PC-9 (cell line): ENCODE results near the gene ALDH4A1.

Experiments used
- EZH2 ChIP-seq: fragments of 200-600 bp; sonication (generic); IDR thresholded peaks from 2 replicates; pipeline ENCODE4 v1.8.0; 2017; ENCODE audit warnings: antibody characterized with exemption, low read depth
- TF ChIP-seq, protein P1 (sequence below): fragments of 200-600 bp; sonication (generic); conservative IDR thresholded peaks from 2 replicates; pipeline ENCODE4 v1.6.1; 2017; ENCODE audit warnings: mixed run types, antibody characterized with exemption, mild to moderate bottlenecking, moderate library complexity

DNA sequence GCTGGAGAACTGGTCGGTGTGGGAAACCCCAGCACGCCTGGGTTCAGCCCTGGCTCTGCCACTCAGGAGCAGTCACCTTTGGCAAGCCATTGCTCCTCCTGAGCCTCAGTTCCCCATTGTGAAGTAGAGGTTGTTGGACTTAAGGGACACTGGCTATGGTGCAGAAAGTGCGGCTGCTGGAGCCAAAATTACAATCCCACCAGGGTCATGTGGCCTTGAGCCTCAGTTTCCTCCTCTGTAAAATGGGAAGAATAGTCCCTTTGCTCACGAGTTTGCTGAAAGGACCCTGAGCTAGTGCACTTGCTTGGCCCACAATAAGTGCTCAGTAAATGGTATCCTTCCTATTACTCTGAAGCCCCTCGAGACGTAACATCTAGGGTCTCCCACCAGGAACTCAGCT is 28.3 kb downstream of the ALDH4A1 start:
- TF ChIP-seq, protein P1, sequence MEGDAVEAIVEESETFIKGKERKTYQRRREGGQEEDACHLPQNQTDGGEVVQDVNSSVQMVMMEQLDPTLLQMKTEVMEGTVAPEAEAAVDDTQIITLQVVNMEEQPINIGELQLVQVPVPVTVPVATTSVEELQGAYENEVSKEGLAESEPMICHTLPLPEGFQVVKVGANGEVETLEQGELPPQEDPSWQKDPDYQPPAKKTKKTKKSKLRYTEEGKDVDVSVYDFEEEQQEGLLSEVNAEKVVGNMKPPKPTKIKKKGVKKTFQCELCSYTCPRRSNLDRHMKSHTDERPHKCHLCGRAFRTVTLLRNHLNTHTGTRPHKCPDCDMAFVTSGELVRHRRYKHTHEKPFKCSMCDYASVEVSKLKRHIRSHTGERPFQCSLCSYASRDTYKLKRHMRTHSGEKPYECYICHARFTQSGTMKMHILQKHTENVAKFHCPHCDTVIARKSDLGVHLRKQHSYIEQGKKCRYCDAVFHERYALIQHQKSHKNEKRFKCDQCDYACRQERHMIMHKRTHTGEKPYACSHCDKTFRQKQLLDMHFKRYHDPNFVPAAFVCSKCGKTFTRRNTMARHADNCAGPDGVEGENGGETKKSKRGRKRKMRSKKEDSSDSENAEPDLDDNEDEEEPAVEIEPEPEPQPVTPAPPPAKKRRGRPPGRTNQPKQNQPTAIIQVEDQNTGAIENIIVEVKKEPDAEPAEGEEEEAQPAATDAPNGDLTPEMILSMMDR, result no peak
- TF ChIP-seq EZH2, result no peak
